Retinal pigment epithelial cell (primary cell): Measurements from ENCODE around the gene KNDC1.
A peak's percentile ranks its signal among the peaks of the same experiment; 100 is the strongest.

Source experiments
- DNase-seq: peaks from one replicate; pipeline ENCODE4 v3.0.0-alpha.2; 2010; ENCODE audit warnings: low read depth
- H3K4me3 ChIP-seq: 2 replicates; pipeline ENCODE4 v1.5.1; 2011; ENCODE audit warnings: mild to moderate bottlenecking, low read length, control low read depth, moderate library complexity
- TF ChIP-seq, protein P1 (sequence below): conservative IDR thresholded peaks from 2 replicates; pipeline ENCODE4 v1.5.1; 2011; ENCODE audit warnings: low read depth, low read length, control low read depth, inconsistent platforms

KNDC1 gene

DNA sequence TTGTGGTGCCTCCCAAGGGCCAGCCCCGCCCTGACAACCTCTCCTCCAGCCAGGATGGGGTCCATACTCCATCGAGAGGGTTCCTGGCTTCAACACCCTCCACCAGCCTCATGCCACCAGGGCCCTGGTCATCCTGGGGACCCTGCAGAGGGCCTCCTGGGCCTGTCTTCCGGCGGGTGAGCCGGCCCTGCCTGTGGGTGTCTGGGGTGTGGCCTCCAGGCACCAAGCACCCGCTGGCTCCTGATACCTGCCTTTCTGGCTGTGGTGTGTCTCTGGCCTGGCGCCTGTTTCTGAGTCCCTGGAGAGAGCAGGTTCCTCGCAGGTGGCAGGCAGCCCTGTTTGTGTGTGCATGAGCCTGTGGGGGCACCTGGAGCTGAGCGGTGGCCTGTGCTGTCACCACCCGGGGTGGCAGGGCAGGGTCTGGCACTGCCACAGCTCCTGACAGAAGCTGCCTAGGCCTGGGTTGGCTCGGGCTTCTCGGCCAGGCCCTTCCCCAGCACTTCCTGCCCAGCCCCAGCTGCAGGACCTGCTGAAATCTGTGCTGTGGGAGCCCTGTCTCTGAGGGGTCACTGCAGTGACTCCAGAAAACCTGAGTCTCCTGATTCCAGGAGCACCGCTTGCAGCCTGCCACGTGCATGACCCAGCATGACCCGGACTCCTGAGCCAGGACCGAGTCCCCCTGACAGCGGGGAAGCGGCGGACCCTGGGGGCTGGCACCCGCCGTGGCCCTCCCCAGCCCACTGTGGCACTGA is 98.2 kb downstream of the KNDC1 start:
- DNase-seq: no peak
- TF ChIP-seq, protein P1, sequence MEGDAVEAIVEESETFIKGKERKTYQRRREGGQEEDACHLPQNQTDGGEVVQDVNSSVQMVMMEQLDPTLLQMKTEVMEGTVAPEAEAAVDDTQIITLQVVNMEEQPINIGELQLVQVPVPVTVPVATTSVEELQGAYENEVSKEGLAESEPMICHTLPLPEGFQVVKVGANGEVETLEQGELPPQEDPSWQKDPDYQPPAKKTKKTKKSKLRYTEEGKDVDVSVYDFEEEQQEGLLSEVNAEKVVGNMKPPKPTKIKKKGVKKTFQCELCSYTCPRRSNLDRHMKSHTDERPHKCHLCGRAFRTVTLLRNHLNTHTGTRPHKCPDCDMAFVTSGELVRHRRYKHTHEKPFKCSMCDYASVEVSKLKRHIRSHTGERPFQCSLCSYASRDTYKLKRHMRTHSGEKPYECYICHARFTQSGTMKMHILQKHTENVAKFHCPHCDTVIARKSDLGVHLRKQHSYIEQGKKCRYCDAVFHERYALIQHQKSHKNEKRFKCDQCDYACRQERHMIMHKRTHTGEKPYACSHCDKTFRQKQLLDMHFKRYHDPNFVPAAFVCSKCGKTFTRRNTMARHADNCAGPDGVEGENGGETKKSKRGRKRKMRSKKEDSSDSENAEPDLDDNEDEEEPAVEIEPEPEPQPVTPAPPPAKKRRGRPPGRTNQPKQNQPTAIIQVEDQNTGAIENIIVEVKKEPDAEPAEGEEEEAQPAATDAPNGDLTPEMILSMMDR: no peak
- no peak overlapping the region for H3K4me3 ChIP-seq

DNA sequence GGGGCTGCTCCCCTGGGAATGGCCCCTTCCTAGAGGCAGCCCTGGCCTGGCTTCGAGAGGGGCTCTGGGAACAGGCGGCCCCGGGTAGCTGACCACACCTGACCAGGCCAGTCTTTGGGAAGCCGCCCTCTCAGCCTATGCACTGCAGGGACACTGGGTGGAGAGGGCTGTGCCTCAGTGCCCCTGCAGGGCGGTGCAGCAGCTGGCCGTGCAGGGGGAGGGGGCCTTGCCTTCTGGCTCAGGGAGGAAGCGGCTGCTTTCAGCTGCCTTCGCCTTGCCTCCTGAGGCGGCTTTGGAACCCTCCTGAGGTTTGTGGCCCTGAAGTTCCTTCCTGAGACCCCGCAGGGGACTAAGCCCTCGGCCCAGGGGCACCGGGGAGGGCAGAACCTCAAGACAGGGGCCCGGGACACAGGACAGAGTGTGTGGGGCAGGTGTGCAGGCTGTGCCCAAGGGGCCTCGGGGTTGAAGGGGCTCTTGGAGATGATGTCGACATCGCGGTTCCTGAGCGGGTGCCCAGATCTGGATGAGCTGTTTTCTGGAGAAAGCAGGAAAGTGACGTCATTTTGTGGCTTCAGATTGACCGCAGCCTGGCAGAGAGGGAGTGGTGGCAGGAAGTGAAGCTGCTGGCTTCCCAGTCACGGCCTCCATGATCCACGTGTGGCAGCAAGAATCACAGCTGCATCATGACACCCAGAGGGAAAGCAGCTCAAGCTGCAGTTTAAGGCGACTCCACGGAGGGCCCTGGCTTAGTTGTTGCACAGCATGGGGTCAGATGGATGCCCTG is 99.0 kb downstream of the KNDC1 start:
- peak; percentile 93 for DNase-seq
- TF ChIP-seq, protein P1: no peak
- no peak overlapping the region for H3K4me3 ChIP-seq

DNA sequence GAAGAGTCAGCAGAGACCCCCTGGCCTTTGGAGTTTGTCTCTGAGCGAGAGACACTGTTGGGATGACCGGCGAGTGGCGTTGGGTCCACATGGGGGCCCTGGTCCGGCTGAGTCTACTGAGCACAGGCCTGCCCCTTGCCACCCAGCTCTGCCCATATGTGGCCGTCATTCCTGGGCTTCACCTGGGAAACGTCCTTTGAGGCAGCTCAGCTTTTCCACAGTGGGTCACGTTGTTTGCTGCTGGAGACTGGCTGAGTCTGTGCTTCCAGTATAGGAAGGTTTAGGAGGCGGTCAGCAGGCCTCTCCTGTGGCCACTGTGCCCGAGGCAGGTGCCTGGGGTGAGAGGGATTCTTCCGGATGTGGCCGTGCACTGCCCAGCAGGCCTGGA is 99.6 kb downstream of the KNDC1 start:
- no peak overlapping the region for H3K4me3 ChIP-seq
- TF ChIP-seq, protein P1: no peak
- no peak for DNase-seq

DNA sequence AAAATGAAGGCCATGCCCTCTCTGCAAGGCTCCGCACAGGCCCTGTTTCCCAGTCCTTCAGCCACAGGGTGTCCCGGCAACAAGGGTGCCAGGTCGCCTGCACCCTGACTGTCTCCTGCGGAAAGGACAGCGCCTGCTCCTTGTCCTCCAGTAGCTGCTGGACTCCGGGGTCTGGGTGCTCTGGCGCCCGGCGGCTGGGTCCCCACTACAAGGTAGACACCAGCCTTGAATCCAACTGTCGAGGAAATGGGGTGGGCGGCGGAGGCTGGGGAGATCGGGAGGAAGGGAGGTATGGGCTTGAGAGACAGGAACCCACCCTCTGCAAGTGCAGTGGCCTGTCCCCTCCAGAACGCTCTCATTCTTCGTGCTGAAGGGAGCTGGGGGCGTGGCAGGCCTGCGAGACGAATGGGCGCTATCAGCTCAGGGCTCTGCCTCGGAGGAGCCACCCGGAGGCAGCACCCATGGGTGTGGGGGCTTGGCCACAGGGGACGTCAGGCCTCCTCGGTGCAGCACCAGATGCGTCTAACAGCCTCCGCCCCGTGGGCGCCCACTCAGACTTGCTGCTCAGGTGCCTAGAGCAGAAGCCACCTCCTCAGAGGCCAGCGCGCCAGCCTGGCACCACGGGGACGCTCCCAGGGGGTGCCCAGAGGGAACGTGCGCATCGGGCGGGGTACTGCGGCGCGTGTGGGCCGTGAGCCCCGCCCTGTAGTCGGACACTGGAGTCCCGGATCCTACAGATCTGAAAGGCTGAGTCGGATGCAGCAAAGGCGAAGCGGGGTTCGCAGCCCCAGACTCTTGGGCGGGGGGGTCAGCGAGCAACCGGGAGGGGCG is 101.1 kb downstream of the KNDC1 start:
- TF ChIP-seq, protein P1: no peak
- DNase-seq: no peak
- H3K4me3 ChIP-seq: peak overlapping the region; percentile 38

DNA sequence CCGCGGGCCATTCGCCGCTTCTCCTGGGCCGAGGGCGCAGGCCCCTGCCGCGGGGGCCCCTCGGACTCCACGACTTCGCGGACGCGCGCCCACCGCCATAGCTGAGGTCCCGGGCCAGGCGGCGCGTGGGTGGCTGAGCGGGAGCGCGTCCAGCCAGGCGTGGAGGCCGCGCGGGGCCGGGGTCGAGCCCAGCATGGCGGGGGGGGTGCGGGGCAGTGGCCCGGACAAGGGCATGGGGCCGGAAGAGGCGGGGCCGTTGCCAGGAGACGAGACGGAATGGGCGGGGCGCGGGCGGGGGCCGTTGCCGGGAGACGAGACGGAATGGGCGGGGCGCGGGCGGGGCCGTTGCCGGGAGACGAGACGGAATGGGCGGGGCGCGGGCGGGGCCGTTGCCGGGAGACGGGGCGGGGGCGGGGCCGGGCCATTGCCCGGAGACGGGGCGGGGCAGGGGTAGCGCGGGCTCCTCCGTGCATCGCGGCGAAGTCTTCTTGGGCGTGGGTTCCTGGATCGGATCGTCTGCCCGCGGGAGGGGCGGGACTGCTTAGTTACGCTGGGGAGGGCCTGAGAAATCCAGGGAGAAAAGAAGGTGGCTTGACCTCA is 101.8 kb downstream of the KNDC1 start:
- no peak for DNase-seq
- peak overlapping the region; percentile 43 for H3K4me3 ChIP-seq
- TF ChIP-seq, protein P1: no peak

DNA sequence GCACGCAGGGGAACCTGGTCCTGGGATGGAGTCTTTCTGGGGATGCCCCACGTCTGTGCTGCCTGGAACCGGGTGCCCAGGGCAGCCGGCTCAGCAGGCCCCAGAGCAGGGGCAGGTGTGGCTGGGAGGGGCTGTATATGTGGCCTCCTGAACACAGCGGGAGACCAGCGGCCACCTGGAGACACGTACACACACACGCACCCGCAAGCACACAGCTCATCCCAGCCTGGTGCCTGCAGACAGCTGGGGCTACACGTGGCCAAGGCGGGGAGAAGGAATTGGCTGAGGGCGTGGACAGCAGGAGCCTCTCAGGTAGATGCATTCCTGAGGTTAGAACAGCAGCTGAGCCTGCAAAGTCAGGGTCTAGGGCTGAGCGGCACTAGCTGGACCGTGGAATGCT is 102.7 kb downstream of the KNDC1 start:
- no peak overlapping the region for H3K4me3 ChIP-seq

More for the DNA sequence above, 102.7 kb downstream of the KNDC1 start:
- TF ChIP-seq, protein P1: no peak
- DNase-seq: no peak
